ENCODE measurements around the gene ZSWIM6.

Gene ZSWIM6

GRCh38 chr5:61493973-61494372 is 161.9 kb downstream of the ZSWIM6 start:
- Histone ChIP-seq H3K9me2 (replicated peaks; ENCODE audit: insufficient read depth, low read length) (no peaks in the 10 kb centered on the region), H3K79me2 (ENCODE audit: low read length) (no peaks in the 10 kb centered on the region), H4K20me1 (ENCODE audit: insufficient read depth, low read length) (no peaks in the 10 kb centered on the region), H3K9me3 (replicated peaks; ENCODE audit: insufficient read depth, low read length) (no peaks in the 10 kb centered on the region), H3K36me3 (replicated peaks; ENCODE audit: insufficient read depth, low read length) (no peaks in the 10 kb centered on the region), H3K4me3 (ENCODE audit: low read length) (no peak overlapping the region), H3K4me2 (ENCODE audit: low read depth, low read length) (no peak overlapping the region), H3K4me1 (ENCODE audit: low read length) (no peaks in the 10 kb centered on the region), H3K9ac (ENCODE audit: low read length) (no peak overlapping the region), H3F3A (ENCODE audit: insufficient read depth, low read length) (no peaks in the 10 kb centered on the region), H3K27me3 (replicated peaks; ENCODE audit: insufficient read depth, low read length) (no peaks in the 10 kb centered on the region), H2AFZ (ENCODE audit: low read length) (no peak overlapping the region), H3K27ac (ENCODE audit: low read length) (no peak overlapping the region)
- TF ChIP-seq EZH2 (optimal IDR thresholded peaks at IDR 0.05; ENCODE audit: low read depth, low read length) (no peak), CTCF (IDR thresholded peaks at IDR 0.05; ENCODE audit: low read length) (no peak), EZH2phosphoT487 (IDR thresholded peaks at IDR 0.05; ENCODE audit: low read length) (no peak)
- DNase-seq: no peak

GRCh38 chr5:61496446-61496845 is 164.4 kb downstream of the ZSWIM6 start:
- H3K36me3 ChIP-seq (replicated peaks; ENCODE audit: insufficient read depth, low read length): no peaks in the 10 kb centered on the region
- no peak for DNase-seq
- H3K4me1 ChIP-seq (ENCODE audit: low read length): no peaks in the 10 kb centered on the region
- H3K9me2 ChIP-seq (replicated peaks; ENCODE audit: insufficient read depth, low read length): no peaks in the 10 kb centered on the region
- TF ChIP-seq EZH2 (optimal IDR thresholded peaks at IDR 0.05; ENCODE audit: low read depth, low read length) (no peak), EZH2phosphoT487 (IDR thresholded peaks at IDR 0.05; ENCODE audit: low read length) (no peak), CTCF (IDR thresholded peaks at IDR 0.05; ENCODE audit: low read length) (no peak)
- no peak overlapping the region for H3K4me3 ChIP-seq (ENCODE audit: low read length)
- no peaks in the 10 kb centered on the region for H4K20me1 ChIP-seq (ENCODE audit: insufficient read depth, low read length)
- no peak overlapping the region for H2AFZ ChIP-seq (ENCODE audit: low read length)
- no peaks in the 10 kb centered on the region for H3K27me3 ChIP-seq (replicated peaks; ENCODE audit: insufficient read depth, low read length)
- H3K27ac ChIP-seq (ENCODE audit: low read length): no peak overlapping the region
- H3K9ac ChIP-seq (ENCODE audit: low read length): no peak overlapping the region
- H3F3A ChIP-seq (ENCODE audit: insufficient read depth, low read length): no peaks in the 10 kb centered on the region
- H3K79me2 ChIP-seq (ENCODE audit: low read length): no peaks in the 10 kb centered on the region
- H3K9me3 ChIP-seq (replicated peaks; ENCODE audit: insufficient read depth, low read length): no peaks in the 10 kb centered on the region
- no peak overlapping the region for H3K4me2 ChIP-seq (ENCODE audit: low read depth, low read length)

- Histone ChIP-seq H4K20me1 (ENCODE audit: insufficient read depth, low read length) (no peaks in the 10 kb centered on the region), H3K9ac (ENCODE audit: low read length) (no peak overlapping the region), H3K27ac (ENCODE audit: low read length) (no peak overlapping the region), H3F3A (ENCODE audit: insufficient read depth, low read length) (no peaks in the 10 kb centered on the region), H2AFZ (ENCODE audit: low read length) (no peak overlapping the region), H3K4me1 (ENCODE audit: low read length) (no peaks in the 10 kb centered on the region), H3K9me3 (replicated peaks; ENCODE audit: insufficient read depth, low read length) (no peaks in the 10 kb centered on the region), H3K9me2 (replicated peaks; ENCODE audit: insufficient read depth, low read length) (no peaks in the 10 kb centered on the region), H3K79me2 (ENCODE audit: low read length) (no peaks in the 10 kb centered on the region), H3K4me3 (ENCODE audit: low read length) (no peak overlapping the region), H3K4me2 (ENCODE audit: low read depth, low read length) (no peak overlapping the region), H3K27me3 (replicated peaks; ENCODE audit: insufficient read depth, low read length) (no peaks in the 10 kb centered on the region), H3K36me3 (replicated peaks; ENCODE audit: insufficient read depth, low read length) (no peaks in the 10 kb centered on the region)
- DNase-seq: no peak
- TF ChIP-seq EZH2 (optimal IDR thresholded peaks at IDR 0.05; ENCODE audit: low read depth, low read length): no peak
- TF ChIP-seq EZH2phosphoT487 (IDR thresholded peaks at IDR 0.05; ENCODE audit: low read length): no peak
- no peak for TF ChIP-seq CTCF (IDR thresholded peaks at IDR 0.05; ENCODE audit: low read length)
These were observed 164.8 kb downstream of the ZSWIM6 start for GRCh38 chr5:61496860-61497259.
